GM15510 (cell line): ENCODE data around the gene CRYGB.

Source experiments
- POLR2A ChIP-seq: IDR thresholded peaks from 3 replicates; pipeline ENCODE4 v1.6.1; 2011; ENCODE audit warnings: borderline replicate concordance; ENCODE audit not compliant: insufficient read length; ENCODE audit errors: extremely low read depth

The CRYGB gene

GRCh38 chr2:208146006-208146405 is at the start of gene CRYGB:
Gene CRYGB (minus strand): TSS chr2:208146158. CDS start chr2:208146120, 38 bp downstream.
- no peak for TF ChIP-seq POLR2A

- TF ChIP-seq POLR2A, result no peak
These were observed 49.6 kb upstream of the CRYGB start for GRCh38 chr2:208195531-208195930.

GRCh38 chr2:208192611-208193236 is 46.8 kb upstream of the CRYGB start:
- no peak for TF ChIP-seq POLR2A

- no peak for TF ChIP-seq POLR2A
These were observed 44.0 kb upstream of the CRYGB start, which contains the start of gene C2orf80 for GRCh38 chr2:208189810-208190503. Gene C2orf80 (minus strand): TSS chr2:208190030. CDS start chr2:208186986, 3,044 bp downstream.

- no peak for TF ChIP-seq POLR2A
These were observed 43.3 kb upstream of the CRYGB start for GRCh38 chr2:208189069-208189809.

- TF ChIP-seq POLR2A, result no peak
These were observed 40.9 kb upstream of the CRYGB start for GRCh38 chr2:208186893-208187292.

- TF ChIP-seq POLR2A, result no peak
These were observed 40.5 kb upstream of the CRYGB start for GRCh38 chr2:208186465-208186864.

GRCh38 chr2:208183972-208184705 is 38.2 kb upstream of the CRYGB start:
- no peak for TF ChIP-seq POLR2A

- no peak for TF ChIP-seq POLR2A
These were observed 37.6 kb upstream of the CRYGB start for GRCh38 chr2:208183526-208183925.

- TF ChIP-seq POLR2A, result no peak
These were observed 36.9 kb upstream of the CRYGB start for GRCh38 chr2:208182835-208183234.

GRCh38 chr2:208179028-208179609 is 33.2 kb upstream of the CRYGB start:
- no peak for TF ChIP-seq POLR2A

- TF ChIP-seq POLR2A, result no peak
These were observed 29.8 kb upstream of the CRYGB start for GRCh38 chr2:208175840-208176153.

GRCh38 chr2:208175069-208175839 is 29.3 kb upstream of the CRYGB start:
- TF ChIP-seq POLR2A, result no peak

GRCh38 chr2:208174144-208174543 is 28.2 kb upstream of the CRYGB start:
- TF ChIP-seq POLR2A, result no peak

GRCh38 chr2:208172125-208172524 is 26.2 kb upstream of the CRYGB start:
- TF ChIP-seq POLR2A, result no peak
